Activated T-helper 2 cell treated with anti-CD3 and anti-CD28 coated beads, Interferon-gamma antibody, Interleukin-2, Interleukin-4, amounts not matched to agents 10 μg/mL and 5 μg/mL and 100 μg/mL, durations not matched to agents 14 hours and 24 hours and 36 hours (primary cell): ENCODE measurements around the gene HMCN1. TPM values are rescaled to one million over a fixed set of nuclear protein-coding genes. Genes with fewer than 3 reads are reported as not detected.

Experiments used
- DNase-seq: peaks from one replicate; pipeline ENCODE4 v3.0.0; 2021; ENCODE audit warnings: low spot score
- H3K27ac Mint-ChIP-seq: one replicate; pipeline ENCODE4 v1.8.0; 2021; ENCODE audit warnings: mixed read lengths
- H3K27me3 Mint-ChIP-seq: one replicate; pipeline ENCODE4 v1.8.0; 2021; ENCODE audit warnings: low read depth, mixed read lengths
- H3K36me3 Mint-ChIP-seq: one replicate; pipeline ENCODE4 v1.8.0; 2021; ENCODE audit warnings: low read depth, mixed read lengths
- H3K4me1 Mint-ChIP-seq: one replicate; pipeline ENCODE4 v1.8.0; 2021; ENCODE audit warnings: low read depth, mixed read lengths
- H3K4me3 Mint-ChIP-seq: one replicate; pipeline ENCODE4 v1.8.0; 2021; ENCODE audit warnings: low read depth, mild to moderate bottlenecking, moderate library complexity, mixed read lengths
- H3K9me3 Mint-ChIP-seq: one replicate; pipeline ENCODE4 v1.8.0; 2021; ENCODE audit warnings: mixed read lengths
- intact Hi-C: fragments of 100-400 bp; cut with micrococcal nuclease; formaldehyde crosslinking; loops from one replicate; pipeline ENCODE4 v1.15.1; 2023
- total RNA-seq: library from RNA; stranded (reverse); gene quantifications from 2 replicates; pipeline ENCODE4 v1.2.3, GENCODE V29; 2022

HMCN1 gene
- 0.18 and 0.28 TPM in 2 replicates for total RNA-seq

- no peak for DNase-seq
- intact Hi-C loops, result no loop called here
- Mint-ChIP-seq H3K27ac (no peak within 1 kb of the TSS), H3K9me3 (peaks cover 14% of the 10 kb centered on the region), H3K4me1 (peaks cover 12% of the 10 kb centered on the region), H3K27me3 (peaks cover 63% of the 10 kb centered on the region), H3K4me3 (peak within 1 kb of the TSS; percentile 64), H3K36me3 (no peaks in the 10 kb centered on the region)
Measured at GRCh38 chr1:185733818-185734735, at the start of gene HMCN1. Gene HMCN1 (plus strand): TSS chr1:185734391. CDS start chr1:185734780, 389 bp downstream.

- Mint-ChIP-seq H3K36me3 (no peaks in the 10 kb centered on the region), H3K4me1 (no peaks in the 10 kb centered on the region), H3K27ac (no peak overlapping the region), H3K4me3 (no peak overlapping the region), H3K9me3 (no peaks in the 10 kb centered on the region), H3K27me3 (peaks cover 23% of the 10 kb centered on the region)
- DNase-seq, result no peak
- intact Hi-C loops, result no loop called here
Measured at GRCh38 chr1:185686821-185687778, 47.1 kb upstream of the HMCN1 start.

GRCh38 chr1:185690527-185690926, 43.7 kb upstream of the HMCN1 start:
- peaks cover 10% of the 10 kb centered on the region for H3K36me3 Mint-ChIP-seq
- H3K27me3 Mint-ChIP-seq, result peaks cover 19% of the 10 kb centered on the region
- no peak overlapping the region for H3K4me3 Mint-ChIP-seq
- DNase-seq, result no peak
- peaks cover 11% of the 10 kb centered on the region for H3K9me3 Mint-ChIP-seq
- H3K27ac Mint-ChIP-seq, result no peak overlapping the region
- intact Hi-C loops, result no loop called here
- H3K4me1 Mint-ChIP-seq, result peaks cover 14% of the 10 kb centered on the region

- H3K4me1 Mint-ChIP-seq, result peaks cover 15% of the 10 kb centered on the region
- H3K27me3 Mint-ChIP-seq, result no peaks in the 10 kb centered on the region
- peak overlapping the region; percentile 66 for H3K27ac Mint-ChIP-seq
- peak overlapping the region; percentile 22 for H3K4me3 Mint-ChIP-seq
- H3K9me3 Mint-ChIP-seq, result peaks cover 11% of the 10 kb centered on the region
- no peak for DNase-seq
- H3K36me3 Mint-ChIP-seq, result peaks cover 10% of the 10 kb centered on the region
- intact Hi-C loops, result no loop called here
Measured at GRCh38 chr1:185693654-185694053, 40.5 kb upstream of the HMCN1 start.

- intact Hi-C loops, result no loop called here
- Mint-ChIP-seq H3K4me3 (peak overlapping the region; percentile 22), H3K4me1 (peaks cover 15% of the 10 kb centered on the region), H3K36me3 (peaks cover 10% of the 10 kb centered on the region), H3K27ac (peak overlapping the region; percentile 66), H3K9me3 (peaks cover 11% of the 10 kb centered on the region), H3K27me3 (peaks cover 4% of the 10 kb centered on the region)
- DNase-seq, result no peak
Measured at GRCh38 chr1:185694081-185694480, 40.1 kb upstream of the HMCN1 start.

GRCh38 chr1:185695299-185695698, 38.9 kb upstream of the HMCN1 start:
- Mint-ChIP-seq H3K4me3 (no peak overlapping the region), H3K4me1 (peaks cover 15% of the 10 kb centered on the region), H3K27me3 (peaks cover 9% of the 10 kb centered on the region), H3K27ac (no peak overlapping the region), H3K9me3 (peaks cover 11% of the 10 kb centered on the region), H3K36me3 (peaks cover 10% of the 10 kb centered on the region)
- no peak for DNase-seq
- intact Hi-C loops, result no loop called here

- Mint-ChIP-seq H3K27me3 (peaks cover 18% of the 10 kb centered on the region), H3K9me3 (peaks cover 11% of the 10 kb centered on the region), H3K4me3 (no peak overlapping the region), H3K27ac (no peak overlapping the region), H3K4me1 (peaks cover 23% of the 10 kb centered on the region), H3K36me3 (peaks cover 10% of the 10 kb centered on the region)
- DNase-seq, result no peak
- intact Hi-C loops, result no loop called here
Measured at GRCh38 chr1:185696422-185697150, 37.6 kb upstream of the HMCN1 start.

GRCh38 chr1:185699874-185700273, 34.3 kb upstream of the HMCN1 start:
- H3K36me3 Mint-ChIP-seq, result no peaks in the 10 kb centered on the region
- H3K9me3 Mint-ChIP-seq, result no peaks in the 10 kb centered on the region
- intact Hi-C loops, result no loop called here
- H3K27ac Mint-ChIP-seq, result no peak overlapping the region
- no peak overlapping the region for H3K4me3 Mint-ChIP-seq
- peaks cover 26% of the 10 kb centered on the region for H3K27me3 Mint-ChIP-seq
- peaks cover 15% of the 10 kb centered on the region for H3K4me1 Mint-ChIP-seq
- DNase-seq, result no peak

GRCh38 chr1:185701650-185702049, 32.5 kb upstream of the HMCN1 start:
- Mint-ChIP-seq H3K4me1 (peaks cover 11% of the 10 kb centered on the region), H3K9me3 (no peaks in the 10 kb centered on the region), H3K27ac (no peak overlapping the region), H3K36me3 (no peaks in the 10 kb centered on the region), H3K4me3 (no peak overlapping the region), H3K27me3 (peaks cover 28% of the 10 kb centered on the region)
- no peak for DNase-seq
- intact Hi-C loops, result no loop called here

- peaks cover 28% of the 10 kb centered on the region for H3K27me3 Mint-ChIP-seq
- no peak for DNase-seq
- H3K9me3 Mint-ChIP-seq, result no peaks in the 10 kb centered on the region
- no peaks in the 10 kb centered on the region for H3K36me3 Mint-ChIP-seq
- no peak overlapping the region for H3K27ac Mint-ChIP-seq
- H3K4me1 Mint-ChIP-seq, result peaks cover 11% of the 10 kb centered on the region
- intact Hi-C loops, result no loop called here
- no peak overlapping the region for H3K4me3 Mint-ChIP-seq
Measured at GRCh38 chr1:185704181-185704580, 30.0 kb upstream of the HMCN1 start.

GRCh38 chr1:185716095-185716494, 18.1 kb upstream of the HMCN1 start:
- no peak overlapping the region for H3K27ac Mint-ChIP-seq
- H3K4me1 Mint-ChIP-seq, result no peaks in the 10 kb centered on the region
- peaks cover 4% of the 10 kb centered on the region for H3K9me3 Mint-ChIP-seq
- H3K27me3 Mint-ChIP-seq, result peaks cover 30% of the 10 kb centered on the region
- intact Hi-C loops, result no loop called here
- no peaks in the 10 kb centered on the region for H3K36me3 Mint-ChIP-seq
- H3K4me3 Mint-ChIP-seq, result no peak overlapping the region
- DNase-seq, result no peak

- Mint-ChIP-seq H3K9me3 (peaks cover 2% of the 10 kb centered on the region), H3K4me3 (no peak overlapping the region), H3K4me1 (no peaks in the 10 kb centered on the region), H3K27ac (no peak overlapping the region), H3K36me3 (no peaks in the 10 kb centered on the region), H3K27me3 (peaks cover 31% of the 10 kb centered on the region)
- intact Hi-C loops, result no loop called here
- DNase-seq, result no peak
Measured at GRCh38 chr1:185719021-185719420, 15.2 kb upstream of the HMCN1 start.
